Ishikawa (cell line): Measurements from ENCODE around the gene RASL12.

Experiments
- CEBPB ChIP-seq: IDR thresholded peaks from 2 replicates; pipeline ENCODE4 v1.6.1; 2012
- CREB1 ChIP-seq: IDR thresholded peaks from 2 replicates; pipeline ENCODE4 v1.6.1; 2012; ENCODE audit warnings: low read depth
- EGR1 ChIP-seq: IDR thresholded peaks from 2 replicates; pipeline ENCODE4 v1.6.1; 2012
- EP300 ChIP-seq: IDR thresholded peaks from 2 replicates; pipeline ENCODE4 v1.6.1; 2012; ENCODE audit warnings: borderline replicate concordance
- FOXM1 ChIP-seq: IDR thresholded peaks from 2 replicates; pipeline ENCODE4 v1.6.1; 2012; ENCODE audit warnings: low read depth, borderline replicate concordance
- MAX ChIP-seq: IDR thresholded peaks from 2 replicates; pipeline ENCODE4 v1.6.1; 2012
- RAD21 ChIP-seq: IDR thresholded peaks from 2 replicates; pipeline ENCODE4 v1.6.1; 2012; ENCODE audit warnings: low read depth
- REST ChIP-seq: IDR thresholded peaks from 2 replicates; pipeline ENCODE4 v1.6.1; 2012; ENCODE audit warnings: low read depth, mild to moderate bottlenecking
- TAF1 ChIP-seq: IDR thresholded peaks from 2 replicates; pipeline ENCODE4 v1.6.1; 2012; ENCODE audit warnings: low read depth, mild to moderate bottlenecking
- TCF12 ChIP-seq: IDR thresholded peaks from 2 replicates; pipeline ENCODE4 v1.6.1; 2012; ENCODE audit warnings: low read depth
- TEAD4 ChIP-seq: IDR thresholded peaks from 2 replicates; pipeline ENCODE4 v1.6.1; 2012
- YY1 ChIP-seq: IDR thresholded peaks from 2 replicates; pipeline ENCODE4 v1.6.1; 2012; ENCODE audit warnings: low read depth
- ZBTB7A ChIP-seq: IDR thresholded peaks from 2 replicates; pipeline ENCODE4 v1.6.1; 2012; ENCODE audit warnings: low read depth
- TF ChIP-seq, protein P1 (sequence below): IDR thresholded peaks from 2 replicates; pipeline ENCODE4 v1.6.1; 2012

DNA sequence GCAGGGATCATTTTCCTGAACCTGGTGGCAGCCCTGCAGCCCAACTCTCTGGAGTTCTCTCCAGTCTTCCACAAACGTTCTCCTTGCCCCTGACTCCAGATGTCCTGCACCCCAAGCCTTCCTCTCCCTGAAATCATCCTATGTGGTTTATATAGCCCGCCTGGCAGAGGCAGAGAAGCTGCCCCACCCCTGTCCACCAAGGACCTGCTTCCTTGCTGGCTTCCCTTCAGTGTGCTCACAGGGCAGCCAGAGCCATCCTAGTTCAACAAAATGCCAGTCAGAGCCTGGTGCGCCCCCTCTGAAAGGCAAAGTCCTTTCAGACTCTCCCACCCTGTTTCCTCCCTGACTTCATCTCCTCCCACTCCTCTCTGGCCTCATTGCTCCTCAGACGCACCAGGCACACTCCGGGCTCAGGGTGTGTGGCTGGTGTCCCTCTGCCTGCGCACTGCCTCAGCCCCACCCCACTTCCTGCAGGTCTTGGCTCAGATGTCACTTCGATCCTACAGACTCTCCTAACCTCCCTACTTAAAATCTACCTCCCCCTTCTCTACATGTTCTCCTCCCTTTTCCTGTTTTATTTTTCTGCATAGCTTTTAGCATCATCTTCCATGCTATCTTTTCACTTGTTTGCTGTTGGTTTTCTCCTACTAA lies 14.6 kb upstream of the RASL12 start:
- TF ChIP-seq YY1: no peak
- no peak for TF ChIP-seq TAF1
- TF ChIP-seq TCF12: no peak
- no peak for TF ChIP-seq CREB1
- TF ChIP-seq EP300: no peak
- TF ChIP-seq MAX: no peak
- TF ChIP-seq EGR1: no peak
- TF ChIP-seq RAD21: no peak
- TF ChIP-seq FOXM1: no peak
- TF ChIP-seq REST: no peak
- TF ChIP-seq CEBPB: no peak
- TF ChIP-seq, protein P1, sequence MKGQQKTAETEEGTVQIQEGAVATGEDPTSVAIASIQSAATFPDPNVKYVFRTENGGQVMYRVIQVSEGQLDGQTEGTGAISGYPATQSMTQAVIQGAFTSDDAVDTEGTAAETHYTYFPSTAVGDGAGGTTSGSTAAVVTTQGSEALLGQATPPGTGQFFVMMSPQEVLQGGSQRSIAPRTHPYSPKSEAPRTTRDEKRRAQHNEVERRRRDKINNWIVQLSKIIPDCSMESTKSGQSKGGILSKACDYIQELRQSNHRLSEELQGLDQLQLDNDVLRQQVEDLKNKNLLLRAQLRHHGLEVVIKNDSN: no peak
- no peak for TF ChIP-seq ZBTB7A
- TF ChIP-seq TEAD4: no peak
